ELF-1 (cell line): ENCODE data around the gene OAS3.
"Not testable (repeated sequence)": the region's sequence is repeated elsewhere in the genome, so short reads cannot be mapped to it uniquely, and the experiment has no call there.

Experiments used
- DNase-seq: peaks from one replicate; pipeline ENCODE4 v3.0.0-alpha.2; 2016; ENCODE audit warnings: low read depth, low spot score

The OAS3 gene

DNA sequence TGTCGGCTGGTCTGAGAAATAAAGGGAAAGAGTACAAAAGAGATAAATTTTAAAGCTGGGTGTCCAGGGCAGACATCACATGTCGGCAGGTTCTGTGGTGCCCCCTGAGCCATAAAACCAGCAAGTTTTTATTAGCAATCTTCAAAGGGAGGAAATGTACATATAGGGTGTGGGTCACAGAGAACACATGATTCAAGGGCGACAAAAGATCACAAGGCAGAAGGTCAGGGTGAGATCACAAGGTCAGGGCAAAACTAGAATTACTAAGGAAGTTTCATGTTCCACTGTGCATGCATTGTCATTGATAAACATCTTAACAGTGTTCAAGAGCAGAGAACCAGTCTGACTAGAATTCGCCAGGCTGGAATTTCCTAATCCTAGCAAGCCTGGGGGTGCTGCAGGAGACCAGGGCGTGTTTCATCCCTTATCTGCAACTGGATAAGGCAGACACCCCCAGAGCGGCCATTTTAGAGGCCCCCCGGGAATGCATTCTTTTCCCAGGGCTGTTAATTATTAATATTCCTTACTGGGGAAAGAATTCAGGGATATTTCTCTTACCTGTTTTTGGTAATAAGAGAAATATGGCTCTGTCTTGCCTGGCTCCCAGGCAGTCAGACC lies 11.7 kb upstream of the OAS3 start:
- DNase-seq: not testable (repeated sequence)

DNA sequence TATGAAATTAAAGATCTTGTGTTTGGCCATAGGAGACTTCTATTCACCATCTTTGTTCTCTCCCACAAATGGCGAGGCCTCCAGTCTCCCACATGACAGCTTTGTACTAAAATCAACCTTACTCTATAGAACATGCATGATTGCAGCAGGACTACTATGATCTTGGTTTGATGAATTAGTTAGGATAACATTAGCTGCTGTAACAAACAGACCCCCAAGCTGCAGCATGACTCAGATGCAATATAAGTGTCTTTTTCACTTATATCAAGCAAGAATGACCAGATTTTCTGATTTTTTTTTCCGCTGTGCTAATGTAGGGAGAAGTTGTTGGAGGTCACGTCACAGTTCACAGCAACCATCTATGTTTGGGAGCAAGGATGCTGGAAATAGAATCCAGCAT lies 10.8 kb upstream of the OAS3 start:
- DNase-seq: no peak

DNA sequence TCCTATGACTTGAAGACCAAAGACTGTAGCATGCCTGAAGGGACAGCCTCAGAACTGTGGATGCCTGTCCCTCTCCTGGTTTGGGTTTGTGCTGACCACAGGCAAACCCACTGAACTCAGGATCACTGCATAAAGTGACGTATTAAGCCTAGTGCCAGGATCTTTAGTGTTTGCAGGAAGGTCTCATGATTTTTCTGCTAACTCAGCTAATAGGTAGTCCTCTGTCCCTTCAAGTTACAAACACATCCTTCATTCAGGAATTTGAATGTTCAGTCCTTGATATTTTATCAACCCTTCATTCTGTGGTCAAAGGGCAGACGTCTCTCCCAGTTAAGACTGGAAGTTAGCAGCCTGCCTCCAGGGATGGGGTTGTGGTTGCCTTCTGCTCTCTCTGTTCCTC lies 10.3 kb upstream of the OAS3 start:
- DNase-seq: no peak

DNA sequence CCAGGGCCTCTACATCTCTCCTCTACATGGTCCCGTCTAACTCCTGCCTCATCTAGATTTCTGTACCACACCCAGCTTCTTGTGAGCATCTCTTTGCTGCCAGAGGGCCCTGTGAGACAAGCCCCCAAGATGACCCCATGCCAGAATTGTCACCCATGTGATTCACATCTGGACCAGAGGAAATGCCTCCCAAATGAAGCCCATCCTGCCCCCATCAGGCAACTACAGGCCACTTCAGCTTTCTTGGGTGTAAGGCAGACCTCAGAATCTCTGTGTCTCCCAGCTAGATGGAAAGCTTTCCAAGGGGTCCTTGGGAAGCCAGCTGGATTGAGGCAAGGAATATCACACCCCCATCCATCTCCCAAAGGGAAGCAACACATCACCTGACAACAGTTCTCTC lies 9.3 kb upstream of the OAS3 start:
- DNase-seq: no peak

DNA sequence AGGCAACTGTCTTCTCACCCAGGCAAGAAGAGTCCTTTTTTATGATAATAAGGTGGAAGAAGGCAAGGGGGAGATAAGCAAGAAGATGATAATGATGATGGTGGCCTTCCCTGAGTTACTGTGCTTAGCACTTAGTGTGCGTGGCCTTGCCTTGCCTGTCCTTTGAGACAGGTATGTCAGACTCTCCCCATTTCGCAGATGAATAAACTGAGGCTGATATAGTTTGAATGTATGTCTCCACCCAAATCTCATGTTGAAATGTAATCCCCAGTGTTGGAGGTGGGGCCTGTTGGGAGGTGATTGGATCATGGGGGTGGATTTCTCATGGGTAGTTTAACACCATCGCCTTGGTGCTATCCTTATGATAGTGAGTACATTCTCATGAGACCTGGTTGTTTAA lies 8.6 kb upstream of the OAS3 start:
- DNase-seq: no peak

DNA sequence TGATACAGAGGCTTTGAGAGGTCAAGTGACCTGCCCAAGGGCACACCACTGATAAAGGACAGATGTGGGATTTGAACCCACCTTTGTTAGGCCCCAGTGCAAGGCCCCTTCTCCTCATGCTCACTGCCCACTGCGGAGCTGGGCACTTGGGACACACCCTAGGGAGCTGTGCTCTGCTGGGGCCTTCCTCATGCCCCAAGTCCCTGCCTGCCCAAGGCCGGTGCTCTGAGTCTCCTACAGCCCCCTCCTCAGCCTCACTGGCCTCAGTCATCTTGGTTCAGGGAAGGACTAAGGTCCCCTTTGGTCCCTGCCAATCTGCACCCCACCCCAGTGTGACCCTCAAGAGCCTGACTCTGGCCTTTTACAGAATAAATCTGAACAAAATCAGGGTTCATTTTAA lies 7.9 kb upstream of the OAS3 start:
- DNase-seq: no peak

DNA sequence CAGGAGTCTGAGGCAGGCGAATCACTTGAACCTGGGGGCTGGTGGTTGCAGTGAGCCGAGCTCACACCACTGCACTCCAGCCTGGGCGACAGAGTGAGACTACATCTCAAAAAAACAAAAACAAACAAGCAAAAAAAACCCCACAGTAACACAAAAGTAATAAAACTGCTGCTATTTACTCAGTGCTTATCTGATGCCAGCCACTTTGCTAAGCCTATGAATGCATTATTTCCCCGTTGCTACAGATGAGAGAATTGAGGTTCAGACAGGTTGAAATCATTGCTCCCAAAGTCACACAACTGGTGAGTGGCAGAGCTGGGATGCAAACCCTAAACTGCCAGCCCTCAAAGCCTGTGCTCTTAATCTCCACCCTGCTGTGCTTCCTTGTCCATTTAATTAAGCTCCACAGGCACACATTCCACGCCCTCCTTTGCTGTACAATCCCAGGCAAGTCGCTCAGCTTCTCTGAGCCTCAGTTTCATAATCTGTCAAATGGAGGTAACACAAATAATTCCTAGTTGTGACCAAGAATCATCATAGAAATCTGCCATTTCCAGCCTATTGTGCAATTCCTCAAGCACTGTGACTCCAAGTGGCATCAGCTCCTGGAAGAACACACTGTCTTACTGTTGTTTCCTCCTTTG lies 5.7 kb upstream of the OAS3 start:
- peak; percentile 42 for DNase-seq

DNA sequence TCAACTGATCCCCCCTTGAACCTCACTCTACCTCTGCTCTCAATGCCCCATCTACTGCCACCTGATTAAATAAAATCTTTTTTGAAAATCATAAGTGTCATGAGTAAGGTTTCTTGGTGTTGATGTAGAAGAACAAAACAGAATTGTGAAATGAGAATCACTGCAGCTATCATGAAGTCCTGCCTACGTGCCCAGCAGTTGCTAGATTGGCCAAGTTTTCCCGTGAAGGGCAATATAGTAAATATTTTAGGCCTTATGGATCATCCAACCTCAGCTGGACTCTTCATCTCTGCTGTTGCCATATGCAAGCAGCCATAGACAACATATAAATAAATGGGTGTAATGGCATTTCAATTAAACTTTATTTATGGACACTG lies 5.2 kb upstream of the OAS3 start:
- DNase-seq: no peak

DNA sequence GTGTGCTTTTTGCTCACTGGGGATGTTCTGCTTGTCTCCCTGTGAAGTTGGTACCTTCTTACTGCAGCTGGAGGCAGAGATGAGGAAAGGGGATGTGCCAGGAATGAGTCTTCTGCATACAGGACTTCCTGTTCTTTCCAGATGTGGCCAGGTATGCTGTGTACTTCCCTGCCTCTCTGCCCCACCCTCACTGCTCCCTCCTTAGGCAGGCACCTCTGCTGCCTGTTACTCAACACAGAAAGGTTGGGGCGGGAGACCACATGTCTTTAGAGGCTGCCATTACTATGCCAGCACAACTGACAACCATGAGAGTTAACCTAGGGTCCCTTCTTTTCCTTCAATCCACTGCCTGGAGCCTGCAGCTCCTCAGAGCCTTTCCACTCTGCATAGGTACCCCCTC lies 2.0 kb upstream of the OAS3 start:
- no peak for DNase-seq

DNA sequence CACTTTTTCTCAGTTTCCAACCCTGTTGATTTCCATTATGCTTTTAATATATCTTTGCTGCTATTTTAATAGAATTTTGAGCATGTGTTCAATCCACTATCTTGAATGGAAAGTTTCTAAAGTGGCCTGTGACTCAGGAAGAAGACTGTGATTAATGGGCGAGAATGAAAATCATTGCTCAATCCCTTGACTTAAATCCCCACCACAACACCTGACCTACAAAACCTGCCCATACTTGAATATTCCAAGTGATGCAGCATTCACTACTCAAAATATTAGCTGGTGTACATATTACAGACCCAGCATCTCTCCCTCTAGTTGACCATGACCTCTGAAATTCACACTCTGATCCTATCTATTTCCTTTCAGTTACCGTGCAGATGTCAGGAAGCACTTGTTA lies 1.3 kb upstream of the OAS3 start:
- no peak for DNase-seq

DNA sequence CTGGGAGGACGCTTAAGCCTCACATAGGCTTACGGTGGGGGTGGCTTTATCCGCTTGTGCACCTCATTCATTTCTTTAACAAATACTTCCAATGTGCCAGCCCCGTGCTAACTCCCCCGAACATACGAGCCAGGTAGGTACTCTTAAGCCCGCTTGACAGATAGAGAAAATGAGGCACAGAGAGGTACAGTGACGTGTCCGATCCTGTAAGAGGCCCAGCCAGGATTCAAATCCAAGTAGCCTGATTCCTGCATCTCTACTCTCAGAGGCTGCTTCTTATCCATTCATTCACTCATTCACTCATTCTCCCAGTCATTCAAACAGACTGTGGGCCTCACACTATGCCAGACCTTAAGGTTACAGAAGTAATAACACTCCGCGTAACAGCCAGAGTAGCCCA lies 477 bp downstream of the OAS3 start:
- DNase-seq: no peak

DNA sequence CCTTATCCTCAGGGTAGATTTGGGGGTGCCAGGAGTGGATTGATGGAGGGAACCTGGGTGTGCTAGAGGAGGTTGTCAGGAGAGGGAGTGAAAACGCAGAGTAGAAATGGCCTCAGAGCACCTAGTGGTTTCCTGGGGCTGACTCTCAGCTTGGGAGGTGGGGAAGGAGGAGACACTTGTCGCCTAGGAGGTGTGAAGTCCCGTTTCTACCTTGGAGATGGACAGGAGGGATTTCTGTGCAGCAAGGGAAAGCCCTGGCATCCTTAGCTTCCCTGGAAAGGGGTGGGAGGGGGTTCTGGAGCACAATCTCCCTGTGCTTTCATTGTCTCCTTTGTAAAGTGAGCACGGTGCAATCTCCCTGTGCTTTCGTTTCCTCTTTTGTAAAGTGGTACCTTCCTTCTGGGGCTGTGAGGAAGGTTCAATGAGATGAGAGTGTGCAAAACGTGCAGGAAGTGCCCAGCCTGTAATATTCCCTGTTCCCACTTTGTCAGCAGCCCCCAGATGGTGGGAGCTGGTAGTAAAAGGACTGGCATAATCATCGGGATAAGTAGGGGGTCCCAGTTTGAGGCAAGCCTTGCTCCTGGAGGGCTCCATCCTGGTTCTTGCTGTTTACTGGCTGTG lies 1.6 kb downstream of the OAS3 start:
- no peak for DNase-seq

DNA sequence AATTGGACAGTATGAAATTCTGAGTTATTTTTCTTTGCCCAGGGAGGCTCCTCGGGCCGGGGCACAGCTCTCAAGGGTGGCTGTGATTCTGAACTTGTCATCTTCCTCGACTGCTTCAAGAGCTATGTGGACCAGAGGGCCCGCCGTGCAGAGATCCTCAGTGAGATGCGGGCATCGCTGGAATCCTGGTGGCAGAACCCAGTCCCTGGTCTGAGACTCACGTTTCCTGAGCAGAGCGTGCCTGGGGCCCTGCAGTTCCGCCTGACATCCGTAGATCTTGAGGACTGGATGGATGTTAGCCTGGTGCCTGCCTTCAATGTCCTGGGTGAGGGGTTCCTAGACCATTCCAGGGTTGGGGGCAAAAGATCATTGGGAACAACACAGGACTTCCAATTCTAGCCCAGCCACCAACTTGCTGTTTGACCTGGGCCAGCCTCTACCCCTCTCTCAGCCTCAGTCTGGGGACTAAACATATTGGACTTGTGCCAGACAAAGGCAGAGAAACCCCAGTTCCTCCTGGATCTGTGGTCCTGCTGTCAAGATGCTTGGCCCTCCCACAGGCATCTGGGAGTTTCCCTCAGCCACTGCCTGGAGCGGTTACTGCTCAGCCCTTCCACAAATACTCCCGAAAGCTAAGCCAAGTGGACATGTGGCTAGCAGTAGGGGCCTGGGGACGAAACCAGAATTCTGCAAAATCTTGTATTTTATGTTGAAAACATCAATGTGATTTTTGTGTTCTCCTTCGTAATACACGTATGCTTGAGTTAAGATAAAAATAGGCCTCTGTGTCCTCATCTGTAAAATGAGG lies 3.5 kb downstream of the OAS3 start:
- no peak for DNase-seq

DNA sequence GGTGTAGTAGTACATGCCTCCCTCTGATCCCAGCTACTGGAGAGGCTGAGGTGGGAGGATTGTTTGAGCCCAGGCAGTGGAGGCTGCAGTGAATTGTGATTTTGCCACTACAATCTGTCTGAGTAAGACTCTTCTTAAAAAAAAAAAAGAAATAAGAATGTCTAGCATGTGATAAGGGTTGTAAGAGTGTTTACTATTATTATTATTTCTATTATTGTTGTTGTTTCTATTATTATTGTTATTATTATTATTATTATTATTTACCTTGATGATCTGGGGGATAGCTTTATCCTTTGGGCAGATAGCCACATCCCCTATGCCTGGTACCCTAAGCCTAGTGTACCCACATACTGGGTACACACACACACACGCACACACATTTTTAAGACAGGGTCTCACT lies 4.3 kb downstream of the OAS3 start:
- DNase-seq: no peak

DNA sequence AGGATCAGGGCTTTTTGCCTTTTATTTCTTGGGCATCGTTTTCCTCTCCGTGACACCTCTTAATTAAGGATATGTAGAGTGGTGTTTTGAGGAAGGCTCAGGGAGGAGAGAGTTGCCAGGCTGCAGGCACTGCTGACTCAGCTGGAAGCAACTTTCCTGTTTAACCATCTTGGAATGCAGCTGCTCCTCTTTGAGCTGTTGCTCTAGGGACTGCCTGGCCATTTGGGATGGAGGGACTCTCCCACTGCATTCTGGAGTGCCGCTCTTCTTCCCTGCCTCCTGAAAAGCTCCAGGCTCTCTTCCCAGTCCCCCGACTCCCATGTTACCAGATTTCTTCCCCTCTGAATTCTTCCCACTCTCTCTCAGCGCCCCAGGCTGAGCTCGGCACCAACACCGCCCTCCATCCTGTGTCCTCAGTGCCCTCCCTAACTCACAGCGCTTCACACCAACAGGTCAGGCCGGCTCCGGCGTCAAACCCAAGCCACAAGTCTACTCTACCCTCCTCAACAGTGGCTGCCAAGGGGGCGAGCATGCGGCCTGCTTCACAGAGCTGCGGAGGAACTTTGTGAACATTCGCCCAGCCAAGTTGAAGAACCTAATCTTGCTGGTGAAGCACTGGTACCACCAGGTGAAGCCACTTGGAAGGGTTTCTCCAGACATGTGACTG lies 5.9 kb downstream of the OAS3 start:
- peak; percentile 64 for DNase-seq

DNA sequence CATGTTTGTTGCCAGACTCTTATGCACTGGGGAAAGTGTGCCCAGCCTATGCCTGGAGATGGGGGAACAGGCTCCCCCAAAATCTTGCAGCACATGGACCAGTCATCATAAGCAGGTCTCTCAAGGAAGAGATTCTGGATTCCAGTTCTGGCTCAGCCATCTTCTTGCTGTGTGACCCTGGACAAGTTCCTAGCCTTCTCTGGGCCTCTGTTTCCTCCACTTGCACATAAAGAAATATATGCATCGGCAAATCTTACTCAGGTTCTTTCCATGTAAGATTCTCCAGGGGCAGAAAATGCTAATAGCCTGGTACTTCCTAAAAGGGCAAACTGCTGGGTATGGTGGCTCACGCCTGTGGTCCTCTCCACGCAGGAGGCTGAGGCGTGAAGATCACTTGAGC lies 7.2 kb downstream of the OAS3 start:
- DNase-seq: no peak

DNA sequence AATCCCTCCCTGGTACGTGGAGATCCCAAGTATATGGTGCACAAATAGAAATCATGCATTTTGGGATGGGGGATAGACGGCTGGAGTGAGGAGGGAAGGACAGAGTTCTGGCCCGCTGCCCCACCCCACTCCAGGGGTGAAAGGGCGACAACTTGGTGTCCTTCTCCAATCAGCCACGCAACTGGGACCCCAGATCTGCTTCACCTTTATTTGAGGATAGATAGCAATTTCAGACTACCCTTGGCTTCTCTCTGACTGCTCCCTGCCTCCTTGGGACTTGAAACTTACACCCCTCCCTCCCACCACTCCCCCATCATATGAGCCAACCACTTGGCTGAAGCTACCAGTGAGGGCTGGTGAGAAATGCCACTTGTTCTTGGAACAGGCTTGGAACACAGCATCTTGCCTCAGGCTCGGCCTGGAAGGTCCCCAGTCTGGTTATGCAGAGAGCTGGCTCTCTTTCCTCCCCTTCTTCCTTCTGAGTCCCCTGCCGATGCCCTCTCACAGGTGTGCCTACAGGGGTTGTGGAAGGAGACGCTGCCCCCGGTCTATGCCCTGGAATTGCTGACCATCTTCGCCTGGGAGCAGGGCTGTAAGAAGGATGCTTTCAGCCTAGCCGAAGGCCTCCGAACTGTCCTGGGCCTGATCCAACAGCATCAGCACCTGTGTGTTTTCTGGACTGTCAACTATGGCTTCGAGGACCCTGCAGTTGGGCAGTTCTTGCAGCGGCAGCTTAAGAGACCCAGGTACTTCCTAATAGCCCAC lies 8.1 kb downstream of the OAS3 start:
- no peak for DNase-seq

DNA sequence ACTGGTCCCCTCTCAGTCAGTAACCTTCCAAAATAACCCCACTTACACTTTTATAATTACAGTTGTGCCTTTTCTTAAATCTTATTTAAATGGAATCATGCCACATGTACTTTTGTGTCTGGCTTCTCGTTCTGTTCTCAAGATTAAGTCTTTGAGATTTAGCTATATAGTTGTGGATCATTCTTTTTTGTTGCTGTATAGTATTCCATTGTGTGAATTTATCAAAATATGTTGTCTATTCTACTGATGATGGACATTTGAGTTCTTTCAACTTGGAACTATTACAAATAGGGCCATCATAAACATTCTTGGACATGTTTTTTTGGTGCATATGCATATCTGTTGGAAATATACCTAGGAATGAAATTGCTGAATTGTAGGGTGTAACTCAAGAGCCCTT lies 9.0 kb downstream of the OAS3 start:
- no peak for DNase-seq

DNA sequence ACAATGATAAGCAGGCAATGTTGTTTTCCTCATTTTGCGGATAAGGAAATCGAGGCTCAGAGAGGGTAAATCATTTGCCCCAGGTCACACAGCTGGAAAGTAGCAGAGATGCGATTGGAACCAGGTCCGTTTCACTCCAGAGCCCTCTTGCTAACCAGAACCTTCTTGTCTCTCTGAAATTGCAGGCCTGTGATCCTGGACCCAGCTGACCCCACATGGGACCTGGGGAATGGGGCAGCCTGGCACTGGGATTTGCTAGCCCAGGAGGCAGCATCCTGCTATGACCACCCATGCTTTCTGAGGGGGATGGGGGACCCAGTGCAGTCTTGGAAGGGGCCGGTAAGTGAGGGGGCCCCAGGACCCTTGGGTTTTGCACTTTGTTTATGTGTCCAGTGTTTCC lies 9.5 kb downstream of the OAS3 start:
- DNase-seq: no peak

DNA sequence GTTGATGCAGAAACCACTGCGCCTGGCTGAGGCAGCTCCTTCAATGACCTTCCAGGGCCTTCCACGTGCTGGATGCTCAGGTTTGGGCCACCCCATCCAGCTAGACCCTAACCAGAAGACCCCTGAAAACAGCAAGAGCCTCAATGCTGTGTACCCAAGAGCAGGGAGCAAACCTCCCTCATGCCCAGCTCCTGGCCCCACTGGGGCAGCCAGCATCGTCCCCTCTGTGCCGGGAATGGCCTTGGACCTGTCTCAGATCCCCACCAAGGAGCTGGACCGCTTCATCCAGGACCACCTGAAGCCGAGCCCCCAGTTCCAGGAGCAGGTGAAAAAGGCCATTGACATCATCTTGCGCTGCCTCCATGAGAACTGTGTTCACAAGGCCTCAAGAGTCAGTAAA lies 10.5 kb downstream of the OAS3 start:
- no peak for DNase-seq

DNA sequence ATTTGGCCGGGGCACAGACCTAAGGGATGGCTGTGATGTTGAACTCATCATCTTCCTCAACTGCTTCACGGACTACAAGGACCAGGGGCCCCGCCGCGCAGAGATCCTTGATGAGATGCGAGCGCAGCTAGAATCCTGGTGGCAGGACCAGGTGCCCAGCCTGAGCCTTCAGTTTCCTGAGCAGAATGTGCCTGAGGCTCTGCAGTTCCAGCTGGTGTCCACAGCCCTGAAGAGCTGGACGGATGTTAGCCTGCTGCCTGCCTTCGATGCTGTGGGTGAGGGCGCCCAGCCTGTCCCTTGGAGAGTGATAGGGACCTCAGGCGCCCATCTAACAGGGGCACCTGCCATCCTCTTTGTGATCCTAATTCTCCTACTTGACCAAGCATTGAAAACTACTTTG lies 12.4 kb downstream of the OAS3 start:
- no peak for DNase-seq
